ENCODE results near the gene PLA2G2C. TPM values are rescaled to one million over a fixed set of nuclear protein-coding genes. Genes with fewer than 3 reads are reported as not detected.

The PLA2G2C gene
- total RNA-seq, 1 donor from 2014 or later, result 0.57 TPM

Other genes with a start within 250 kb of the PLA2G2C start
- gene PLA2G2A, start 206.9 kb downstream of the PLA2G2C start, total RNA-seq, result not detected in 2 replicates
- not detected in 2 replicates for gene PLA2G5, start 116.3 kb downstream of the PLA2G2C start, total RNA-seq
- not detected in 2 replicates for gene PLA2G2D, start 67.0 kb downstream of the PLA2G2C start, total RNA-seq
- not detected in 2 replicates for gene PLA2G2F, start 47.2 kb downstream of the PLA2G2C start, total RNA-seq
- 0.45 and 0.64 TPM in 2 replicates for gene UBXN10, start 422 bp downstream of the PLA2G2C start, total RNA-seq
- not detected in 2 replicates for gene VWA5B1, start 104.4 kb upstream of the PLA2G2C start, total RNA-seq

Data from T-helper 2 cell treated with Interferon-gamma antibody and Interleukin-4, amounts not matched to agents 100 ng/mL and 5 ng/mL, for 36 hours (primary cell).